GM23248 (cell line): ENCODE results near the gene TAX1BP3. TPM values are rescaled to one million over a fixed set of nuclear protein-coding genes. Genes with fewer than 3 reads are reported as not detected.

Experiments used
- DNase-seq: peaks from one replicate; pipeline ENCODE4 v3.0.0-alpha.2; 2015
- H2AFZ ChIP-seq: fragments of 200-600 bp; sonication (generic); 2 replicates; pipeline ENCODE4 v1.6.1; 2016; ENCODE audit warnings: antibody characterized with exemption
- H3F3A ChIP-seq: fragments of 200-600 bp; sonication (generic); 2 replicates; pipeline ENCODE4 v1.6.1; 2016; ENCODE audit warnings: mild to moderate bottlenecking, antibody characterized with exemption, mixed run types; ENCODE audit not compliant: insufficient read depth
- H3K27ac ChIP-seq: fragments of 200-600 bp; sonication (generic); 2 replicates; pipeline ENCODE4 v1.5.1; 2016; ENCODE audit warnings: mild to moderate bottlenecking
- H3K27me3 ChIP-seq: fragments of 200-600 bp; sonication (generic); replicated peaks from 2 replicates; pipeline ENCODE4 v1.6.1; 2016; ENCODE audit warnings: mild to moderate bottlenecking; ENCODE audit not compliant: insufficient read depth
- H3K36me3 ChIP-seq: fragments of 200-600 bp; sonication (generic); 2 replicates; pipeline ENCODE4 v1.6.1; 2016; ENCODE audit warnings: low read depth, mild to moderate bottlenecking
- H3K4me1 ChIP-seq: fragments of 200-600 bp; sonication (generic); 2 replicates; pipeline ENCODE4 v1.6.1; 2016; ENCODE audit warnings: mild to moderate bottlenecking; ENCODE audit not compliant: insufficient read depth
- H3K4me2 ChIP-seq: fragments of 200-600 bp; sonication (generic); one replicate; pipeline ENCODE4 v1.6.1; 2016; ENCODE audit warnings: mild to moderate bottlenecking; ENCODE audit not compliant: unreplicated experiment
- H3K4me3 ChIP-seq: fragments of 200-600 bp; sonication (generic); 2 replicates; pipeline ENCODE4 v1.5.1; 2016; ENCODE audit warnings: mild to moderate bottlenecking
- H3K79me2 ChIP-seq: fragments of 200-600 bp; sonication (generic); 2 replicates; pipeline ENCODE4 v1.6.1; 2016; ENCODE audit warnings: mild to moderate bottlenecking; ENCODE audit not compliant: insufficient read depth
- H3K9ac ChIP-seq: fragments of 200-600 bp; sonication (generic); 2 replicates; pipeline ENCODE4 v1.6.1; 2016; ENCODE audit warnings: mild to moderate bottlenecking
- H3K9me2 ChIP-seq: fragments of 200-600 bp; sonication (generic); 2 replicates; pipeline ENCODE4 v1.6.1; 2016; ENCODE audit warnings: mixed run types, mild to moderate bottlenecking, moderate library complexity; ENCODE audit not compliant: insufficient read depth
- H3K9me3 ChIP-seq: fragments of 200-600 bp; sonication (generic); one replicate; pipeline ENCODE4 v1.6.1; 2017; ENCODE audit warnings: low read depth
- H4K20me1 ChIP-seq: fragments of 200-600 bp; sonication (generic); 2 replicates; pipeline ENCODE4 v1.6.0; 2016; ENCODE audit not compliant: insufficient read depth
- EZH2 ChIP-seq: fragments of 200-600 bp; sonication (generic); IDR thresholded peaks from 2 replicates; pipeline ENCODE4 v1.6.1; 2018; ENCODE audit warnings: antibody characterized with exemption, mild to moderate bottlenecking; ENCODE audit not compliant: insufficient read depth, poor library complexity, severe bottlenecking
- EZH2phosphoT487 ChIP-seq: fragments of 200-600 bp; sonication (generic); IDR thresholded peaks from 2 replicates; pipeline ENCODE4 v1.6.1; 2018; ENCODE audit warnings: antibody characterized with exemption, moderate library complexity, mild to moderate bottlenecking, low read depth; ENCODE audit not compliant: insufficient read depth
- WGBS, 2 experiments: methylation state at CpG; one replicate each; pipeline ENCODE4 v1.1.6; 2015 to 2017; ENCODE audit warnings: low lambda C conversion rate in 2 of 2, low coverage in 1 of 2; ENCODE audit errors: missing lambda C conversion rate in 2 of 2; 5-methylcytosine and 5-hydroxymethylcytosine counted together
- in situ Hi-C: fragments of 300-500 bp; cut with MboI; formaldehyde crosslinking; loops from 2 replicates; pipeline ENCODE4 v1.15.0; 2020
- polyA plus RNA-seq: library from polyadenylated mRNA; unstranded; fragments of >200 nt; fragmentation: Nextera tagmentation; extraction: Ambion mirVana; gene quantifications from 2 replicates; pipeline ENCODE4 v1.2.1, GENCODE V29; 2016
- total RNA-seq: library from RNA; depleted of rRNA; stranded (reverse); fragments of >200 nt; shearing (Covaris generic); gene quantifications from 2 replicates; pipeline ENCODE4 v1.2.3, GENCODE V29; 2014

The TAX1BP3 gene
- total and polyA plus RNA-seq, 2 experiments from 2014 or later = 331 to 418 TPM

DNA sequence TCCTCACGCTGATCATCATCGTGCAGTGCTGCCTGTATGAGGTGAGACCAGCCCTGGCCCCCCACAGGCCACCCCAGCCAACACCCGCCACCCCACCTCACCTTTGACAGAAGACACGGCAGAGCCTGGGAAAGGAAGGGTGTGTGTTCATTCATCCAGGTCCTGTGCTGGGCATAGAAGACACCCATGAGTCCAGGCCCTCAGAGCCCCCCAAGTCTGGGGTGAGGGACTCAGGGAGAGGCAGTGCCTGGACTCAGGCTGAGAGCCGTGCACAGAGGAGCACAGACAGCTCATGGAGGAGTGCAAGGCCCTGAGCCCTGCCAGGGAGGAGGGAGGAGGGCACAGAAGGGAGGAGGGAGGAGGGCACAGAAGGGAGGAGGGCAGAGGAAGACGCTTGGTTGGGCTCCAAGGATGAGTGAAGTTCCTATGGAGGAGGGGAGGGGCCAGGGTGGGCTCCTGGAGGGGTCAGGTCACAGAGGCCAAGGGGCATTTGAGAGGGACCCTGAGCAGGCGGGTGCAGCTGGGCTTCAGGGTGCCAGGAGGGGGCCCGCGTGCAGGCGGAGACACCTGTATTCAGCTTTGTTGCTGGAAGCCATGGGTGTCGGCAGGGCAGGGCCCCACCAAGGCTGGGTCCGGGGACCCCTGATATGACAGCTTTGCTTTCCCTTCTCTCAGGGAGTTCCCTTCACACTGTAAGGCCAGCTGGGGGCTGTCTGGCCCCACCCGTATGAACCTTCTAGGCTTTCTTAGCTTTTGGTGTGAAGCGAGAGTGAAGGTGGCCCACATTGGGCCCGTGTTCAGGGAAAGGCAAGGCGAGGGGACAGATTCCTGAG is 11.4 kb downstream of the TAX1BP3 start:
- Histone ChIP-seq H3F3A (peaks cover 9% of the 10 kb centered on the region; the same call in 1 of the 2 replicates), H3K79me2 (no peaks in the 10 kb centered on the region), H4K20me1 (no peaks in the 10 kb centered on the region), H3K4me3 (no peak overlapping the region), H3K4me1 (peaks cover 12% of the 10 kb centered on the region), H3K27ac (no peak overlapping the region), H3K9ac (no peak overlapping the region), H3K9me3 (no peaks in the 10 kb centered on the region), H3K4me2 (no peak overlapping the region), H2AFZ (no peak overlapping the region), H3K36me3 (no peaks in the 10 kb centered on the region), H3K27me3 (no peaks in the 10 kb centered on the region), H3K9me2 (no peaks in the 10 kb centered on the region)
- 78 to 79% methylated on average over 9 to 16 of the region's 16 CpGs for WGBS, 2 experiments
- DNase-seq = no peak
- in situ Hi-C loops = no loop called here
- TF ChIP-seq EZH2phosphoT487 = no peak
- no peak for TF ChIP-seq EZH2

DNA sequence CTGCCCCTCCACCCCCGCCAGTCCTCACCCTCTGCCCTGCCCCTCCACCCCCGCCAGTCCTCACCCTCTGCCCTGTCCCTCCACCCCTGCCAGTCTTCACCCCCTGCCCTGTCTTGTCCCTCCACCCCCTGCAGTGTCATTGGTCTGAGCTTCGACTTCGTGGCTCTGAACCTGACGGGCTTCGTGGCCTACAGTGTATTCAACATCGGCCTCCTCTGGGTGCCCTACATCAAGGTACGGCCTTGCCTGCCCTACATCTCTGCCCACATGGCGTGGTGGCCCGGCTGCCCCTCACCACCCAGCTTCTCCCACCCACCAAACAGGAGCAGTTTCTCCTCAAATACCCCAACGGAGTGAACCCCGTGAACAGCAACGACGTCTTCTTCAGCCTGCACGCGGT is 12.0 kb downstream of the TAX1BP3 start:
- H3K9ac ChIP-seq = no peak overlapping the region
- in situ Hi-C loops = no loop called here
- WGBS, 2 experiments = 86 to 92% methylated on average over 9 to 16 of the region's 16 CpGs
- peaks cover 6% of the 10 kb centered on the region; the same call in 1 of the 2 replicates for H3F3A ChIP-seq
- H3K9me2 ChIP-seq = no peaks in the 10 kb centered on the region
- H3K36me3 ChIP-seq = no peaks in the 10 kb centered on the region
- no peak overlapping the region for H3K27ac ChIP-seq
- H3K27me3 ChIP-seq = no peaks in the 10 kb centered on the region
- H3K4me1 ChIP-seq = peaks cover 12% of the 10 kb centered on the region
- no peak overlapping the region for H3K4me3 ChIP-seq
- H3K79me2 ChIP-seq = no peaks in the 10 kb centered on the region
- H3K4me2 ChIP-seq = no peak overlapping the region
- DNase-seq = no peak
- H3K9me3 ChIP-seq = no peaks in the 10 kb centered on the region
- no peak overlapping the region for H2AFZ ChIP-seq
- no peaks in the 10 kb centered on the region for H4K20me1 ChIP-seq
- TF ChIP-seq EZH2 (no peak), EZH2phosphoT487 (no peak)

DNA sequence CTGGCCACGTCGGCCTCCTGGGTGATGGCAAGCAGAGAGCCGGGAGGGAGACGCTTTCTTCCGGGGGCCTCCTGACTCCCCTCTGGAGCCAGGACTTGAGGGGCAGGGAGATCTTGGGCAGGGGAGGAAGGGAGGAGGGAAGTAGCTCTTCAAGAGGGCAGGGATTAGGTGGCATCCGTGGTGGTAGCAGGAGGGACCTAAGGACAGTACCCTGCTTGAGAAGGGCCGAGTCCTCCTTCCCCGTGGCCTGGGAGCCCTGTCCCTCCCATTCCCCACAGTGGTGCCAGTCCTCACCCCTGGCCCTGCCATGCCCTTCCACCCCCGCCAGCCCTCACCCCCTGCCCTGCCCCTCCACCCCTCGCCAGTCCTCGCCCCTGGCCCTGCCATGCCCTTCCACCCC is 12.6 kb downstream of the TAX1BP3 start:
- H3K9me3 ChIP-seq = no peaks in the 10 kb centered on the region
- no peaks in the 10 kb centered on the region for H3K27me3 ChIP-seq
- H4K20me1 ChIP-seq = no peaks in the 10 kb centered on the region
- DNase-seq = no peak
- no peaks in the 10 kb centered on the region for H3K36me3 ChIP-seq
- no peak overlapping the region for H3K27ac ChIP-seq
- no peak for TF ChIP-seq EZH2phosphoT487
- no peak for TF ChIP-seq EZH2
- H3K4me1 ChIP-seq = peaks cover 12% of the 10 kb centered on the region
- no peak overlapping the region for H2AFZ ChIP-seq
- WGBS, 2 experiments = 88 to 97% methylated on average over 5 to 11 of the region's 11 CpGs
- no peak overlapping the region for H3K9ac ChIP-seq
- in situ Hi-C loops = no loop called here
- no peak overlapping the region for H3K4me2 ChIP-seq
- H3K9me2 ChIP-seq = no peaks in the 10 kb centered on the region
- H3F3A ChIP-seq = 0 out of 2 replicates have a peak, but pooled peaks cover 6% of the 10 kb centered on the region
- no peaks in the 10 kb centered on the region for H3K79me2 ChIP-seq
- no peak overlapping the region for H3K4me3 ChIP-seq

DNA sequence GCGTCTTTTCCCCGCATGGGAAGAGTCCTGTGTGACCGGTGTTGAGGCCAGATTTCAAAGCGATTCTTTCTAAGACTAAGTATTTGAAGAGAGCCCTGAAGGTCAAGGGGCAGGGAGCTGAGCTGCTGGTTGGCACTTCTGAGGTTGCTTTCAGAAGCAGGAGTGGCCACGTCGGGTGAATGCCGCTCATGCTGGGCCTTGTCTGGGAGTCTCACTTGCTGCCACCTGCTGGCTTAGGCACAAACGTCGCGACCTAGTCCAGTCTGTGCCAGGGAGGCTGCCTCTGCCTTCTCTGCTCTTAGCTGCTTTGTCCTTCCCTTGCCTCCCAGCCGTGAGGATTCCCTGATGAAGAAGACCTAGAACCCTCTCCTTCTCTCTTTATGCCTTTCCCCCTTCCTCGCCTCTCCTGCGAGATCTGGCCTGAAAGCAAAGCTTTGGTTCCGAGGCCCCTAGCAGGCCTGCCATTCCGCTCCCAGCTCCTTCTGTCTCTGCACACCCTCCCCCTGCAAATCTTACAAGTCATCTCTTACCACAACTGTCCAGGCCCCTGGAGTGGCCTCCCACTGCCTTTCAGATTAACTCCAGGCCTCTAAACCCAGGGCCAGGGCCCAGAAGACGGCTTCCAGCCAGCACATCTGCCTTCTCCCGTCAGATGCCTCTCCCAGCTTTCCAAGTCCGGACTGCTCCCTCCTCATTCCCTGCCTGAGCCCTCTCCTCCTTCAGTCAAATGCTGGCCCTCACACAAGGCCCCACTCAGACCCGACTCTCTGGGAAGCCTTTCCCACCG is 20.4 kb downstream of the TAX1BP3 start:
- H3K9me3 ChIP-seq = no peaks in the 10 kb centered on the region
- H3F3A ChIP-seq = no peaks in the 10 kb centered on the region
- no peak overlapping the region for H3K4me2 ChIP-seq
- H4K20me1 ChIP-seq = no peaks in the 10 kb centered on the region
- H3K4me1 ChIP-seq = no peaks in the 10 kb centered on the region
- DNase-seq = peak; percentile 76
- in situ Hi-C loops = loop anchor here (25.0 kb wide), 1 partner anchor 611 kb away; no protein-coding TSS in a partner anchor
- no peak overlapping the region for H3K27ac ChIP-seq
- H2AFZ ChIP-seq = no peak overlapping the region
- H3K79me2 ChIP-seq = no peaks in the 10 kb centered on the region
- H3K9me2 ChIP-seq = no peaks in the 10 kb centered on the region
- no peak overlapping the region for H3K4me3 ChIP-seq
- no peak overlapping the region for H3K9ac ChIP-seq
- TF ChIP-seq EZH2phosphoT487 = no peak
- TF ChIP-seq EZH2 = no peak
- no peaks in the 10 kb centered on the region for H3K27me3 ChIP-seq
- H3K36me3 ChIP-seq = no peaks in the 10 kb centered on the region
- WGBS, 2 experiments = 54 to 65% methylated on average over 20 of the region's 20 CpGs
